ENCODE results near the gene NDUFS2. TPM values are rescaled to one million over a fixed set of nuclear protein-coding genes. Genes with fewer than 3 reads are reported as not detected.

Gene NDUFS2
- total and polyA plus RNA-seq, 9 of the 15 experiments (the other 6 are each of a cell fraction or from before 2014, with no cell fraction given), result 70.0 to 176 (median 141) TPM

GRCh38 chr1:161200421-161200991, 1.7 kb upstream of the NDUFS2 start (continued):
- TF ChIP-seq ZBTB11 (CRISPR knock-in tag; IDR thresholded peaks at IDR 0.05), result peak in 1 of 3 experiments; percentile 23; a peak in 1 of 6 replicates
- no peak for TF ChIP-seq MTF1 (CRISPR knock-in tag; IDR thresholded peaks at IDR 0.05; ENCODE audit: borderline replicate concordance)
- peak; percentile 25 for TF ChIP-seq RBM39 (optimal IDR thresholded peaks at IDR 0.05; ENCODE audit: low read depth, low read length)
- TF ChIP-seq ZBTB8A (IDR thresholded peaks at IDR 0.05; ENCODE audit: partially characterized antibody), result no peak
- no peak for TF ChIP-seq RBM15 (IDR thresholded peaks at IDR 0.05; ENCODE audit: insufficient read depth, low read length)
- no peak for TF ChIP-seq CTCF (IDR thresholded peaks at IDR 0.05 in 2 of 3, conservative IDR thresholded peaks at IDR 0.05 in 1 of 3; ENCODE audit: insufficient read depth in 2 of 3, low read depth in 1 of 3, low read length in 3 of 3)
- TF ChIP-seq ZNF551 (CRISPR knock-in tag; IDR thresholded peaks at IDR 0.05), result no peak
- no peak for TF ChIP-seq ZNF224 (CRISPR knock-in tag; IDR thresholded peaks at IDR 0.05)
- TF ChIP-seq POLR2G (IDR thresholded peaks at IDR 0.05; ENCODE audit: low read depth, low read length), result 0 out of 2 replicates have a peak, but pooled peaks have one; percentile 22
- TF ChIP-seq NBN (IDR thresholded peaks at IDR 0.05; ENCODE audit: low read depth), result no peak; the same call in 1 of the 2 replicates
- TF ChIP-seq SLC30A9 (CRISPR knock-in tag; IDR thresholded peaks at IDR 0.05), result no peak
- TF ChIP-seq SRF (CRISPR knock-in tag; IDR thresholded peaks at IDR 0.05), result no peak
- no peak for TF ChIP-seq PREB (CRISPR knock-in tag; IDR thresholded peaks at IDR 0.05)
- TF ChIP-seq RFX5 (IDR thresholded peaks at IDR 0.05; ENCODE audit: low read depth, low read length), result no peak
- no peak for TF ChIP-seq NR4A1 (CRISPR knock-in tag; IDR thresholded peaks at IDR 0.05)
- TF ChIP-seq NR4A1 (tag; IDR thresholded peaks at IDR 0.05), result no peak
- no peak for TF ChIP-seq RBM14 (IDR thresholded peaks at IDR 0.05; ENCODE audit: borderline replicate concordance, insufficient read depth, low read depth, low read length)
- TF ChIP-seq FOS (IDR thresholded peaks at IDR 0.05; ENCODE audit: extremely low read depth, insufficient read length), result no peak
- no peak for TF ChIP-seq ZBTB9 (CRISPR knock-in tag; IDR thresholded peaks at IDR 0.05)
- no peak for TF ChIP-seq HIVEP1 (CRISPR knock-in tag; IDR thresholded peaks at IDR 0.05)
